Measurements from ENCODE around the gene PKP4.

DNA sequence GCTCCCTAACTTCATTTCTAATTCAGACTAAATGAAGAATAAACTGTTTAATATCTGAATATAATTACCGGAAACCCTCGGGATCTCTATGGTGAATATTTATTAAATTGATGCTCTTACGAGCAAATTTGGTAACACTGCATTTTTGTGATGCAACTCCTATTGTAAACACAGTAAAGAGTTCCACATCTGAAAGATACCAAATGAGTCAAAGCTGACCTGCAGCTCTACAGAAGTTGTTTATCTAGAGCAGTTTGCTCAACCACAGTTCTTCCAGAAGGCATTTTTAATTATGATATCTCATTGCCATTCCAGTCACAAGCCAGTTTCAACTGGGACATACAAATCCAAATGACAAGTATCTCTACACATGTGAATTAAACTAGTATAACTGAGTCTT lies 129.7 kb downstream of the PKP4 start:
- no peak for TF ChIP-seq POLR2A (IDR thresholded peaks at IDR 0.05)
- TF ChIP-seq, protein P1, sequence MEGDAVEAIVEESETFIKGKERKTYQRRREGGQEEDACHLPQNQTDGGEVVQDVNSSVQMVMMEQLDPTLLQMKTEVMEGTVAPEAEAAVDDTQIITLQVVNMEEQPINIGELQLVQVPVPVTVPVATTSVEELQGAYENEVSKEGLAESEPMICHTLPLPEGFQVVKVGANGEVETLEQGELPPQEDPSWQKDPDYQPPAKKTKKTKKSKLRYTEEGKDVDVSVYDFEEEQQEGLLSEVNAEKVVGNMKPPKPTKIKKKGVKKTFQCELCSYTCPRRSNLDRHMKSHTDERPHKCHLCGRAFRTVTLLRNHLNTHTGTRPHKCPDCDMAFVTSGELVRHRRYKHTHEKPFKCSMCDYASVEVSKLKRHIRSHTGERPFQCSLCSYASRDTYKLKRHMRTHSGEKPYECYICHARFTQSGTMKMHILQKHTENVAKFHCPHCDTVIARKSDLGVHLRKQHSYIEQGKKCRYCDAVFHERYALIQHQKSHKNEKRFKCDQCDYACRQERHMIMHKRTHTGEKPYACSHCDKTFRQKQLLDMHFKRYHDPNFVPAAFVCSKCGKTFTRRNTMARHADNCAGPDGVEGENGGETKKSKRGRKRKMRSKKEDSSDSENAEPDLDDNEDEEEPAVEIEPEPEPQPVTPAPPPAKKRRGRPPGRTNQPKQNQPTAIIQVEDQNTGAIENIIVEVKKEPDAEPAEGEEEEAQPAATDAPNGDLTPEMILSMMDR (IDR thresholded peaks at IDR 0.05) = no peak
